Cerebellar nuclear complex (tissue), 1 donor: ENCODE data around the gene MTHFD2L.

Experiments
- DNase-seq, 2 experiments: peaks; one replicate each; lab custom pipeline; 2025; lab: John Stamatoyannopoulos, UW

The MTHFD2L gene

DNA sequence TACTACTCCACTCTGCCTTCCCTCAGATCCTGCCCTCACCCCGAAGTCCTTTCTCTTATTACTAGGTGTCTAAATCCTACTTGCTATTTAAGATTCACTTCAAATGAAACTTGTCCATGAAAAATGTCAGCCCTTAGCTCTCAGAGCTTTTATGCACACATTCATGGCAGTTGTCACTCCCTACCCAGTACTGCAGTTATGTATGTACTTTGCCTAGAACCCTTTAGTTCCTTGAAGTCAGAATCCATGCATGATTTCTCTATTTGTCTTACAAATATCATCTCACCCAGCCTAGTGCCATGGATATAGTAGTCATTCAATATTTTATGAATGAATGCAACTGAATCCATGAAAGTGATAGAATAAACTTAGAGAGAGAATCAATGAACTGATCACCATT, 147.1 kb downstream of the MTHFD2L start:
- no peak for DNase-seq

DNA sequence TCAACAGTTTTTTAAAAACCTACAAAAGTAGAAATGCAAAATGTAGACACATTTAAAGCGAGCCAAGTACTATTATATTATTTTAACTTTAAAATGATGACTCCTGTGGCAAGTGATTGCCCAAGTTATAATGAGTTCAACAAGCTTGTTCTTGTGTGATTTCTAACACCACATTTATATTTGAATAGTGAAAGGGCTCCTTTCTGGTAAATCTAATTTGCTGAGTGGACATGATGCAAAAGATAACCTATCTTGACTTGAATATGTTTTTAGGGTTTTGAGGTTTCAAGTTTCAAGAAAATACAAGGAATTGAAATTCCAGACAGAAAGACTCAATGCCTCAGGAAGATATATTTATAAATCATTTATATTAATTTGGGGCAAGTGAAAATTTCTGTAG, 149.3 kb downstream of the MTHFD2L start:
- no peak for DNase-seq

DNA sequence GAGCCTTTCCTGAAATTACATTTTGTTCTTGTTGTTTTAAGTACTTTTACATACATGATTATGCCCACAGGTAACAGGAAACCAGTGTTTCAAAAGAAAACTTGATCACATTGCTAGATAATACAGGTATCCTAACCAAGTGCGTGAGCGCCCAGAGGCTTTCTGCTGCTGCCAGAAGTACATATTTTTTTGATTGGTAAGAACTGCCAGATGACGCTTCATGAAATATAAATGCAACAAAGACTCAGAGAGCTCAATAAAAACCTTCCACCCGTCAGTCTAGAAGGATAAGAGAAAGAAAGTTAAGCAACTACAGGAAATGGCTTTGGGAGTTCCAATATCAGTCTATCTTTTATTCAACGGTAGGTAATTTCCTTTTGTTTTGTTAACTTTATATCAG, 150.3 kb downstream of the MTHFD2L start, which contains the start of gene EPGN:
EPGN (plus strand) TSS at position 256 of the 400 bp plus-strand sequence; CDS start at position 320, 64 bp downstream.
- no peak for DNase-seq

- no peak for DNase-seq
Measured at GRCh38 chr4:74309223-74309622, 151.3 kb downstream of the MTHFD2L start.

DNA sequence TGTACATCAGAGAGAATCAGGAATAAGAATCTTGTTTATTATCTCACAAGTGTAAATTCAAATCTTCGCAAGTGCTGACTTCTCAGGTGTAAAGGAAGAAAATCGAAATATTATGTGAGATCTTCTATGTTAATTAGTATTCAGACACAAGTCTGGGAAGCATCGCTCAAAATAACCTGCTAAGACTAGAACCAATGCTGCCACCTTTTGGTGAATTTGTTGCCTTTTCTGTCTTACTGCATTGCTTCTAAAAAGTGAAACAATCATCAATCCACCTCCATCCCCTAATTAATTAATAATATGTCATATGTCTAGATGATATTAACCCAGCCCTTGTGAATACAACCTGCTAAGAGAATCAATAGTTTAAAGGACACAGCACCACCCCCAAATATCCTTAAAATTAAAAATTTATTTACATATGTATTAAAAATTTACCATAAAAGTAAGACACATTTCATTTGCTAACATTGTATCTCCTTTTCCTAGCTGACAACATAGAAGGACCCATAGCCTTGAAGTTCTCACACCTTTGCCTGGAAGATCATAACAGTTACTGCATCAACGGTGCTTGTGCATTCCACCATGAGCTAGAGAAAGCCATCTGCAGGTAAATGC, 153.9 kb downstream of the MTHFD2L start:
- no peak for DNase-seq

- no peak for DNase-seq
Measured at GRCh38 chr4:74314329-74314728, 156.4 kb downstream of the MTHFD2L start.

DNA sequence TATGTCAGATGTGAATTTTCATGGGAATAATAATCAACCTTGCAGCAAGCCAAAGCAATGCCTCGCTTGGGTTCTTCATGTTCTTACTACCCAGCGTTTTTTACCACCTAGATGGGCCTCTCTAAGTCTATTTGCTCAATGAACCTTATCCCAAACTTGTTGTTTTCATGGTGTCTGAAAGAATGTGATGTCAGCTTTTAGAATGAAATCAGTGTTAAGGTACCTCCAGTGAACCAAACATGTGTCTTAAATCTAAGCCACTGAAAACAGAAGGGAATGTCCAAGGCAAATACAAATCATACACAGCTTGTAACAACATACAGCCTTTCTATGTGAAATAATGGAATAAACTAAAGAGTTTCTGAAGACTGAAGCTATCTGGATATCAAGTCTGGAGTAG, 157.0 kb downstream of the MTHFD2L start:
- DNase-seq: no peak

DNA sequence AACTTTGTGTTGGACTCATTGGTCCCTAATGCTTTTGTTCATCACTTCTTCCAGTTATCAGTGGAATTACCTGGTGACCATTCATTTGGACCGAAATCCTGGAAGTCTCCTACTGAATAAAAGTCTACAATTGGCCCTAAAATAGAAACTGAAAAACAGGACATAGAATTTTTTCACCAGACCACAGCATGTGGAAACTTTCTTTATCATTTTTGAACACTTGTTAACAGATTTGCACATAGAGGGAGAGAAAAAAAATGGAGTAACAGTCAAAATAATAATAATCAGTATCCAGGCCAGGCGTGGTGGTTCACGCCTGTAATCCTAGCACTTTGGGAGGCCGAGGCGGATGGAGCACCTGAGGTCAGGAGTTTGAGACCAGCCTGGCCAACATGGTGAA, 157.5 kb downstream of the MTHFD2L start:
- DNase-seq: no peak

DNA sequence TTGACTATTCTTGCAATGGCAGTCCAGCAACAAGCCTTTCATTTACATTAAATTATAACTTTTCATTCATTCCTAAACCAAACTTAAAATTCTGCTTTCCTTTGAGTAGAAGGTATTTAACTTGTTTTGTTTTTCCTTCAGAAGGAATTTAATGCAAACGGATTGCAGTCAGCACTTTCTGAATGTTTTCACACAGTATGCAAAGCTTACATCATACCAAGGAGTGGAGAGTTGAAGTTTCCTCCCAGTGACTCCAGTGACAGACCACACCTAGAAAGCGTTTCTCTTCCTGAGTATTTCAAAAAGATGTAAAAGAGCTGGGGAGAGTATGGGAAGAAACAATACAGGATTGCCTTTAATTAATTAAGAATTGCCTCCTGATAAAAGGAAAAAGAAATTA, 158.5 kb downstream of the MTHFD2L start:
- no peak for DNase-seq

DNA sequence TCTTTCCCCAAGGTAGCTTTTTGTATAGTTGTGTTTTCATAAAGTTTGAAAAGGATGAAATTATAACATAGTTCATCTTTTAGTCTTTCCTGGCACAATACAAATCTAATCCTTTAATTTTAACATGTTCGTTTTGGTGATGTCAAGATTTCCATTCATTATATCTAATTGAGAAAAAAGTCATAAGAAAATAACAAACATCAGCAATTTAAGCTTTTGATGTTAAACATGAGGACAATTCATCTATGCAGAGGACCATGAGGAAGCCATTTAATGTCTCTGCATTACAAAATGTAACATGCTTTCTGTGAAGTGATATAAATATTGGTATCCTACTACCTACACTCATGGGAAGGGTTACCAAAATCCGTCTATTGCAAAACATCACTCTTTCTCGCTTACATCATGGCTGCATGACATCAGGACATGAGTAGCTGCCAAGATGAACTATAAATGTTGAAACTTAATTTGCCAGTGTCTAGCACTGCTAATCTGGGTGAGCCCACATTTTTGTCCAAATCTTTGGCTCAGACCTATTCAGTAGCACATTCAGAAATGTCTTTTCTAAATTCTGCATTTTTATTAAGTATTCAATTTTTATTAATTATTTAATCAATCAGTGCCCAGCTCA, 159.8 kb downstream of the MTHFD2L start:
- no peak for DNase-seq

DNA sequence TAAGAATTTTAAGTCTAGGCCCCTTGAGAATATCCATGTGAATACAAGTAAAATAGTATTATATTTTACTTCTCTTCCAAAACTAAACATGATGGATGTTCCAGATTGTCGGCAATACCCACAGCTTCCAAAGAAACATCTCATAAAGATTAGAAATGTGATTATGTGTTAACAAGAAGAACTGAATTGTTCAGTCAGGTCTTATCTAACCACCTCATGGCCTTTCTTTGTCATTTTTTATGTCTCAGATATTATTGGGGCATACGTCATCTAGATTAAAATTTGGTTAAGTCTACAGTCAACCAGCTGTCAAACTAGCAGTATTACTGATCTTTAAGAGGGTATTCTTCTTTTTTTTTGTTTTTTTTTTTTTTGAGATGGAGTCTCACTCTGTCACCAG, 160.4 kb downstream of the MTHFD2L start:
- no peak for DNase-seq

- DNase-seq: no peak
Measured at GRCh38 chr4:74319470-74319869, 161.6 kb downstream of the MTHFD2L start.

GRCh38 chr4:74320559-74321118, 162.7 kb downstream of the MTHFD2L start:
- DNase-seq: no peak

- DNase-seq: no peak
Measured at GRCh38 chr4:74322301-74322700, 164.4 kb downstream of the MTHFD2L start.

GRCh38 chr4:74323663-74324062, 165.7 kb downstream of the MTHFD2L start:
- DNase-seq: no peak

GRCh38 chr4:74324262-74324661, 166.3 kb downstream of the MTHFD2L start:
- no peak for DNase-seq

GRCh38 chr4:74325886-74326285, 168.0 kb downstream of the MTHFD2L start:
- no peak for DNase-seq

GRCh38 chr4:74327762-74328161, 169.8 kb downstream of the MTHFD2L start:
- DNase-seq: no peak

DNA sequence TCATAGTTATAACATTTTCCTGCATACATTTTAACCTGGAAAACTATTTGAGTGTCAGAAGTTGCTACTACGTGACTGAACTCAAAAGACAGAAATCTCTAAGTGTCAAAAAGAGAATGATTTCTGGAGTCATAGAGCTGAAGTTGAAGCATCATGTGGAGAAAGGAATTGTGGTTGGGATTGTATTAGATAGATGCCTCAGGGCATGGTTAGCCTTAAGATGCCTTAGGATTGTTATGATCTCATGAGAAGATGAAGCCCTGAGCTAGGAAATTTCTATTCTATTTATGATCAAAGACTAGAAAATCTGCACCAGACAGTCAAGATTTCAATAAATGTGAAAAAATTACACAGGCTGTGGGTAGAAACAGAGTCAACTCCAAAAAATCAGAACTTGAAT, 170.6 kb downstream of the MTHFD2L start:
- no peak for DNase-seq

GRCh38 chr4:74329307-74329706, 171.4 kb downstream of the MTHFD2L start:
- no peak for DNase-seq

DNA sequence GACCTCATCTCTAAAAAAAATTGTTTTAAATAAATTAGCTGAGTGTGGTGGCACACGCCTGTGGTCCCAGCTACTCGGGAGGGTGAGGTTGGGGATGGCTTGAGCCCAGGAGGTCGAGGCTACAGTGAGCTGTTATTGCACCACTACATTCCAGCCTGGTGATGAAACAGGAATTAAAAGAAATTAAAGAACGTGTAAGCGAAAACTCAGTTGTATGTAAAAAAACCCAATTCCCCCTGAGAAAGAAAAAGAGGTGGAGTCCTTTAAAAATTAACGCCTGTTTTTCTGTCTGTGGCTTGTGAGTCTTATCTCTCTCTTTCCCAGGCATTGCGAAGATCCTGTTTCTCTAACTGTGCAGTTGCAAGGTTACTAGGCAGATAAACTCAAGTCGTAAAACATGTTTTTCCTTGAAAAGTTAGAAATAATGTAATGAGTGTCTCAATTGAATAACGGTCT, 172.4 kb downstream of the MTHFD2L start:
- no peak for DNase-seq

- no peak for DNase-seq
Measured at GRCh38 chr4:74331252-74331651, 173.3 kb downstream of the MTHFD2L start.

GRCh38 chr4:74331944-74332343, 174.0 kb downstream of the MTHFD2L start:
- no peak for DNase-seq

GRCh38 chr4:74334636-74335035, 176.7 kb downstream of the MTHFD2L start:
- no peak for DNase-seq
